Bladder microvascular endothelial cell (primary cell): ENCODE measurements around the gene CD84. TPM values are rescaled to one million over a fixed set of nuclear protein-coding genes. Genes with fewer than 3 reads are reported as not detected.

Experiments used
- total RNA-seq: library from RNA; depleted of rRNA; stranded (reverse); fragments of >200 nt; gene quantifications from 2 replicates; pipeline ENCODE4 v1.2.3, GENCODE V29; 2014

The CD84 gene, protein sequence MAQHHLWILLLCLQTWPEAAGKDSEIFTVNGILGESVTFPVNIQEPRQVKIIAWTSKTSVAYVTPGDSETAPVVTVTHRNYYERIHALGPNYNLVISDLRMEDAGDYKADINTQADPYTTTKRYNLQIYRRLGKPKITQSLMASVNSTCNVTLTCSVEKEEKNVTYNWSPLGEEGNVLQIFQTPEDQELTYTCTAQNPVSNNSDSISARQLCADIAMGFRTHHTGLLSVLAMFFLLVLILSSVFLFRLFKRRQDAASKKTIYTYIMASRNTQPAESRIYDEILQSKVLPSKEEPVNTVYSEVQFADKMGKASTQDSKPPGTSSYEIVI
- not detected in 2 replicates for total RNA-seq

DNA sequence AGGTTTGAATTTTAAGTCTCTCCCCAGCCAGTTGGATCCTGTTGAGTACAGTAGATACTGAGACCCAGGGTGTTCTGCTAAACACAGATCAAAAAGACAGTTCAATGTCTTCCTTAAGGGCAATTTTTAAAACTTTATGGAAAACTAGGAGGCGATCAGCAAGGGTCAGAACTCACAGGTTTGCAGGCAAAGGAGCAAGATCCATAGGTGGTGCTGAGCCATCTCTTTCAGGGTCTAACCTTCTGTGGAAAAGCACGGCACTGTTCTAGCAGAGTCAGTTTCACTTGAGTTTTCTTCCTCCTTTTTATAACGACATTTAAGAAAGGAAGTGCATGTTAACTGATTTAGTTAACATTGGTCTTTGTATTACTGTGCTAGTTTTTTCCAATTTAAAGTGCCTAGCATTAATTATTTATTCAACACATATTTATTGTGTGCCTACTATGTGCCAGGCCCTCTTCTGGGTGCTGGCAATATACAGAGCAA, at the start of gene CD84:
TSS of gene CD84 (minus strand) at position 281 of the 486 bp plus-strand sequence. CDS start at position 222, 59 bp downstream.

DNA sequence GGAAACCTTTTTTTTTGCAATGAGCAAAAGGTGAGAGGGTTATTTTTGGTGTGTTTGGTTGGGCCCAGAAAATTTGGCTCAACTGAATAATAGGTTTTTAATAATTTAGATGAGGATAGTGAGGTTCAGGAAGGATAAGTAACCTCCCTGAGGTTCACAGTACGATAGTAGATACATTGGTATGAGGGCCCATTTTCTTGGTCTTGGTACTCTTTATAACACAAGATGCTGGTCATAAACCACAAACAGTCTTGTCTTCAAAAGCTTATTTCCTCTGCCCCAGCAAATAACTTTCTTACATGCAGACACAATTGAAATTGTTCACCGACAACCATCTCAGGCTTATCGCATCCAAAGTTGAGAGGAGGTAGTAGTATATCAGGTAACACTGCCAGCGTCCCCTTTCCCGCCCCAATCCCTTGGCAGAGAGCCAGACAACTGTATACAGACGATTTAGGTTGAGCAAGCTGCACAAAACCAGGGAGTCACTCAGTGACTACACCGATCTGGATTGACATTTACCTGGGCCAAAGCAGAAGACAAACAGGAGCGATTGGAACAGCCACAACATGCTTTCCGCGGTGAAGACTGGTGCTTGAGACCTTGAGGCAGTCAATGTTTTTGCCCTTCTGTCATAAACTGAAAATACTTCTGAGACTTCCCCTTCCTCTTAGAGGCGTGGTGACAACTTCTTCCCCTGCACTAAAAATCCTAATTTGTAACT, 56.5 kb downstream of the CD84 start, which contains the start of gene SLAMF6:
TSS of gene SLAMF6 (minus strand) at position 634 of the 724 bp plus-strand sequence. CDS start at position 571, 63 bp downstream.

Other genes with a start within 250 kb of the CD84 start
- gene COPA, start 236.2 kb downstream of the CD84 start, total RNA-seq, result 178 and 246 TPM in 2 replicates
- gene NCSTN, start 236.1 kb downstream of the CD84 start, total RNA-seq, result 44.8 and 96.3 TPM in 2 replicates
- gene NHLH1, start 212.4 kb downstream of the CD84 start, total RNA-seq, result 0.06 TPM in 1 of 2 replicates, not detected in the other
- gene VANGL2, start 178.9 kb downstream of the CD84 start, total RNA-seq, result not detected in 2 replicates
- not detected in 2 replicates for gene SLAMF6, start 56.2 kb downstream of the CD84 start, total RNA-seq
- gene SLAMF1, start 67.5 kb upstream of the CD84 start, total RNA-seq, result not detected in 2 replicates
- not detected in 2 replicates for gene CD48, start 132.3 kb upstream of the CD84 start, total RNA-seq
- gene SLAMF7, start 159.8 kb upstream of the CD84 start, total RNA-seq, result not detected in 2 replicates
- not detected in 2 replicates for gene LY9, start 216.7 kb upstream of the CD84 start, total RNA-seq